HG02970 (cell line): Measurements from ENCODE around the gene OPCML.

Experiments
- ATAC-seq: cut with Tn5 transposase; IDR thresholded peaks from one replicate; pipeline ENCODE4 v1.9.1; 2021; ENCODE audit warnings: mild to moderate bottlenecking, moderate library complexity, moderate number of reproducible peaks; ENCODE audit not compliant: unreplicated experiment, low FRiP score

Gene OPCML

DNA sequence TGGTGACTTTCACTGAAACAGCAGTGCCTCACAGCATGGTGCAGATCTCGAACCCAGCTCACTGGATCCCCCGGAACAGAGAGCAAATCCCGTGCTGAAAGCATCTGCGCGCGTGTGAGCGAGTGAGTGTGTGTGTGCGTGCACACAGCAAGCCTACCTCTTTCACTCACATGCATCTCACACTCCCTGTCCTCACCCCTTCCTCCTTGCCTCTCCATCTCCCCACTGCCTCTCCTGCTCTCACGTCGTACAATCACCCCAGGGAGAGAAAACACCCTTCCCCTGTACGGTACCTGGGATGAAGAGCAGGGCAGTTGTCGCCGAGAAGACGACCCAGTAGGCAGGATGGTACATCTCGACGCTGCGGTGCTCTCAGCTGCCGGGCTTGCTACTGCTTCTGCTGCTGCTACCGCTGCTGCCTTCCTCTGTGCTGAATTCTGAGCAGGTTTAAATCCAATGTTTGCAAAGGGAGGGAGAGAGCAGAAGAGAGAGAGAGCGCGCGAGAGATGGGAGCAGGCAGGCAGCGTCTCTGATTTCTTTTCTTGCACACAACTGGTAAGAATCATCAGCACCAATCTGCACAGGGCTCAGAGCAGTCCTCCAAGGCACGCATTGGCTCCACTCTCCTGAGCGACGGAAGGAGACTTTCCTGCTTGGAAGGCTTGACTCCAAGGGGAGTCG, at the start of gene OPCML:
OPCML (minus strand) TSS at position 531 of the 681 bp plus-strand sequence.
- no peak for ATAC-seq

DNA sequence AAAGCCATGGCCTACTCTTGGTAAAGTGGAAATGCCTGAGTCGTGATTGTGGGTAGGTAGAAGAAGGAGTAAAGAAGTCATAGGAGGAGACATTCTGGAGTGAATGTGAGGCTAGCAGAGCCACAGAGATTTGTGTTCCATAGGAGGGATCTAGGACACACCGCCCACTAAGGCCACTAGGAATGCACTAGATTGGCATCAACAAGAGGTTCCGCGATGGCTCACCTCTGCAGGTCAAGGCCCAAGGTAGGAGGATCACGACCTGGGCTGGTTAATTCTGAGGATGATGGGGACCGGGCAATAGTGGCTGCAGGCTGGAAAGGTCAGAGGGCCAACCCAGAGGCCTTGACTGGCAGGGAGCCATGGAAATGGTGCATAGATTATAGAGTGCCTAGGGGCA, 48.8 kb upstream of the OPCML start:
- ATAC-seq, result no peak

DNA sequence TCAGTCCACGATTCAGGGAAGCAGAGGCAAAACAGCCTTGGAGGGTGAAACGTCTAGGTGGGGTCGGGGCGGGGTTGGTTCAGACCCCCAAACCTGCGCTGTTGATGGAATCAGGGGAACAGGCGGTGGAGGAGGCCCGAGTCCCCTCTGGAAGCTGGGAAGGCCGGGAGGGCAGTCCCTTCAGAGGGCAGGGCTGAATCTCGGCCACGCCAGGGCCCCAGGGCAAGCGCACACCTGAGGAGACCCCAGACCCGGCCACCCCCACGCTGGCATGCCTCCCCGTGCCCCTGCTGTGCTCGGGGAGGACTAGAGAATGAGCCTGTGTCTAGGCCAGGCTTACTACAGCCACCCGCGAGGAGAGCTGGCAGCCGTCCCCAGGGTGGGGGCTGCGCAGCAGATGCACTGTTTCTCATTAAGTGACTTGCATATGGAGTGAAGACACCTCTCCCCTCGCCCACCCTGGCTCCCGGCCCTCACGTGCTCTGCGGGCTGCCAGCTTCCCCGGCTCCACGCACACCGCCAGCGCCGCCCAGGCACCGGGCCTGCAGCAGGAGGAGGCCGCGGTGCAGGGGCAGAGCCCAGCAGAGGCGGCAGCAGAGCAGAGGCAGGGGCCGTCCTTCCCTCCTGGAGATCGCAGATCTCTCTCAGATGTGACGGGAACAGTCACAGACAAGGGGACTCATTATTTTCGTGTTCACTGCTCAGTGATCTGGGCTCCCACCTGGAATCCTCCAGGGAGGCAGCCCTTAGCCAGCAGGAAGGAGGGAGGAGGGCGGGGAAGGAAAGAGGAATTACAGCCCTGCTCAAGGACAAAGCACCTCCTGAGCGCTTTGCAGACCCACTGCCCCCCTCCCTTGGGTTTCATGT, 47.1 kb upstream of the OPCML start:
- no peak for ATAC-seq

DNA sequence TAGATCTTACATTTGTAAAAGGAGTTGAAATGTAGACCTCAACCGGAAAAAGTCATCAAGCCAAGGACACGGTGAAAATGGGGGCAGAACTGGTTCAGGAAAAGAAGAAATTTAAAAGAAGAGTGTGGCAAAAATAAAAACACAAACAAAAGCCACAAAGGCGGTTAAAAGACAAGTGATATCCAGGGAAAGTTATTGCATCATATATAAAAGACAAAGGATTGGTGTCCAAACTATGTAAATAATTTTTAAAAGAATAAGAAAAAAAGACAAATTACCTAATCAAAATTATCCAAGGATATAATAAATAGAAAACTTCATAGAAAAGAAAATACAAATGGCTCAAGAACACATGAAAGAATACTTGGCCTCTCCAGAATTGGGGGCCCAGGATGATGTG, 45.1 kb upstream of the OPCML start:
- no peak for ATAC-seq

DNA sequence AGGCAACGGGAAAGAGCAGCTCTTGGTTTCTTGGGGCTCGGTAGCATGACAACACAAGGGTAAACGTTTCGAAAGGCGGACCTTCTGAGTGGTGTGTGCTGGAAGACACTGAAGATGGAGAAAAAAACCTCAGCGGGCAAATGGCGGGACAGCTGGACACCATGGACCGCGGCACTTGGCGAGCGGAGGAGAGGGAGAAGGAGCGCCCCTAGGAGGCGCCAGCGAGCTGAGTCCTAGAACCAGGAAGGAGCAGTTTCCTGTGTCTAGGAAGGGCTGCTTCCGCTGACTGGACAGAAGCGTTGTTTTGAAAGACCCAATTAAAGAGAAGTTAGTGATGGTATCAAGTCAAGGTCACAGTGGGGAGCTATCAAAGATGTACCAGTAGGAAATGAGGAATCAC, 44.0 kb upstream of the OPCML start:
- no peak for ATAC-seq

DNA sequence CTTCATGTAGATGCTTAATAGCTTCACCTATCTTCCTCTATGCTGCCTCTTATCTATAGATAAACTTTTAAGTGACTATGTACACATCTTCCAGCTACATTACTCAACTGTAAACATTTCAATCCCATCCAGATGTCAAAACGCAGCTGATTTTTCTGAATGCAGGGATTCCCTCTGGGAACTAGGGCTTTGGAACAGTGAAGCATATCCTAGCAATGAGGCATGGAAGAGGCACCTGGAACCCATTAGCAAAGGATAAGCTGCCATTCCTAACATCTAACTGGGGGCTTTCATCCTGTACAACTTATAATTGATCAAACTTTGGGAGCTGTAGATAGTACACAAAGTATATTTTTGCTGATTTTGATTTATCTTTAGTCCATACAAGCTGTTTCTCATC, 40.8 kb upstream of the OPCML start:
- ATAC-seq, result no peak

DNA sequence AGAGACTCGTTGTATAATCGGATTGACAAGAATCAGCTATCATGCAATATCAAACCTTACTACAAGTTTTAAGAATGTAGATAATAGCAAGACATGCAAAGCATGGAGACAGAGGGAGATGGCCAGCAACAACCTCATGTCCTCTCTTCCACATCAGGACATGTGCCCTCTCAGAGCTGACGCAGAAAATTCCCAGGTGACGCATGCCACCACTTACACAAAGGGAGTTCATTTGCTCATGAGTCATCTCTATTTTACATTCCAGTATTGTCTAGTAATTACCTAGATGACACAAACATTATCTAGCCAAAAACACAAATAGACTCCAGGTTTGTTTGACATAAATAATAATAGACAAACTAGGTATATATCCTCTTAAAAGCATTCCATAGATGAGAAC, 38.1 kb upstream of the OPCML start:
- no peak for ATAC-seq

DNA sequence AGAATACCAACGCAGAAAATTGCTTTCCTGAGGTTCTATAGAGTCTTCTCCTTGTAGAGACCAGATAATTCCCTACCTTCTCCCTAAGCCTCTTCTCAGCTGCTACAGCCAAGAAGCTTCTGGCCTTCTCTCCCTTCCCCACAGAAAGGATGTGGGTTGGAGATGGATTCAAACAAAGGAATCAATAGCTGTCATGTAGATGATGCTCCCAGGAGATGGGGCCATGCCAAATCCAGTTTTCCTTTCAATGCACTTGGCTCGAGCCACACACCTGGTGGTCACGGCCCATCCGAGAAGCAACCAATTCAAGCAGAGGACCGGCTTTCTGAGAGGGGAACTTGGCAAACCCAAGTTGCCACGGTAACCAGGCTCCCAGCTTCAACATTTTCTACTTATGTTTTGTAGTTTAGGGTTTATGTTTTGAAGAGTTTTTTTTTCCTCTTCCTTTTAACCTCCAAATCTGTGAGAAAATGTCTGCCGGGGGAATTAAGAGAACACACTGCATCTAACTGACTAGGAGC, 31.3 kb upstream of the OPCML start:
- no peak for ATAC-seq

DNA sequence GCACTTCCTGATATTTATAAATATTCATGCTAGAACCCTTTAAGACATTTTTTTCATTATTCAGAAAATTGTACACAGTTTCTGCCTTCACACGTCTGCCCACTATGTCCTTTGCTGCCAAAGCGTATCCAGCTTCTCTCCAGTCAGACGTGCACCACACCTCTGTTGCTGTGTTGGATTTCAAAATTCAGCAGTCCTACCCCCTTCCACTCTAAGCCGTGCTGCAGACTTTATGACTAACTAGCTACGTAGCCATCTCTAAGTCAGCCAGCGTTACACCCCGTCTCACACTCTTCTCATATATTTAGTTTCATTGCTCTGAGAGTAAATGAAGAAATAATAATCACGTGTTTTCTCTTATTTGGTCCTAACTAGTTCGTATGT, 28.2 kb upstream of the OPCML start:
- ATAC-seq, result no peak

DNA sequence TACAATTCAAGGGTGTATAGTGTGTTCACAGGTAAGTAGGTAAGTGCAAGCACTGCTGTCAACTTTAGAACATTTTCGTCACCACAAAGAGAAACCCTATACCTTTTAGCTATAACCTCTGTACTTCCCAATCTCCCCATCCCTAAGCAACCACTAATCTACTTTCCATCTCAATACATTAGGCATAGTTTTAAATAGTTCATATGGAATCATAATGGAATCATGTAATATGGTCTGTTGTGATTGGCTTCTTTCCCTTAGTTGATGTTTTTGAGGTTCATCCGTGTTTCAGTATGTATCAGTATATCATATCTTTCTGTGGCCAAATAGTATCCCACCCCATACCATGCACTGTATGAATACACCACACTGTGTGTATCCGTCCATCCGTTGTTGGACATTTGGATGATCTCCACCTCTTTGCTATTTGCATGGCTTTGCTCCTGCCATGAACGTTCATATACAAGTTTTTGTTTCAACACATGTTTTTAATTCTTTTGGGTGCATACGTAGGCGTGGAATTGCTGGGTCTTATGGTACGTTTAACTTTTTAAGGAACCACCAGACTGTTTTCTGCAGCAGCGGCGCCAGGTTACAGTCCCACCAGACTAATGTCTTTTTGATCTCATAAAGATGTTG, 27.7 kb upstream of the OPCML start:
- no peak for ATAC-seq

DNA sequence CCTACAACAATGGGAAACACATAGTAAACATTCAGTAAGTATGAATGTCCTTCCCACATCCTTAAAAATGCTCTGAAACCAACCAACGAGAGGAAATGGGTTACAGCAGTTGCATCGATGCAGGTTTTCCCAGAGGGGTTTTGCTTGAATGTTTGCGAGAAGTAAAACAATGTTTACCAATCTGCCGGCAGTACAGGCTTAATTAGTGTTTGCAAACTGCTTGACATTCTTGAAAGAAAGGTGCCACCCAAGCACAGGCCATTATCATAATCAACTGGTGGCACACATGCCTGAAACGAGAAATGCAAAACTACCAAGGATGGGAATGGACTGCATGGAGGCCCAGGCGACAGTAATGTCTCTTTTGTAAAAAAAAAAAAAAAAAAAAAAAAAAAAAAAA, 27.1 kb upstream of the OPCML start:
- no peak for ATAC-seq

DNA sequence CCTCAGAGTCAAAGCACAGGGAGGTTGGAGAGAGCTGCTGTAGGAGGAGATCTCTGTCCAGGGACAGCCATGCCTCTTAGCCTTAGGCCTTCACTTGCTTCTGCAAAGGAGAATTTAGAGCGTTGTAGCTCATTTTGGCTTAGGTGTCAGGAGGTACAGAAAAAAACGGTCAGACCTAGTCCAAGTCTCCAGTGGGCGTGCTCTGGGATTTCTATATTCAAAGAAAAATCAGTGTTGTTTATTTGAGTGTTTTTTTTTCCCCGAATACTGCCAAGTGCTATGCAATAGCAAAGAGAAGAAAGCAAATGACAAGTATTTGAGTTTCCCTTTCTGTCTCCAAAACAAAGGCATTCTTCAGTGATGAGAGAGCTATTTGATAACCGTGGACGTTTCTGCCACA, 22.7 kb upstream of the OPCML start:
- no peak for ATAC-seq

DNA sequence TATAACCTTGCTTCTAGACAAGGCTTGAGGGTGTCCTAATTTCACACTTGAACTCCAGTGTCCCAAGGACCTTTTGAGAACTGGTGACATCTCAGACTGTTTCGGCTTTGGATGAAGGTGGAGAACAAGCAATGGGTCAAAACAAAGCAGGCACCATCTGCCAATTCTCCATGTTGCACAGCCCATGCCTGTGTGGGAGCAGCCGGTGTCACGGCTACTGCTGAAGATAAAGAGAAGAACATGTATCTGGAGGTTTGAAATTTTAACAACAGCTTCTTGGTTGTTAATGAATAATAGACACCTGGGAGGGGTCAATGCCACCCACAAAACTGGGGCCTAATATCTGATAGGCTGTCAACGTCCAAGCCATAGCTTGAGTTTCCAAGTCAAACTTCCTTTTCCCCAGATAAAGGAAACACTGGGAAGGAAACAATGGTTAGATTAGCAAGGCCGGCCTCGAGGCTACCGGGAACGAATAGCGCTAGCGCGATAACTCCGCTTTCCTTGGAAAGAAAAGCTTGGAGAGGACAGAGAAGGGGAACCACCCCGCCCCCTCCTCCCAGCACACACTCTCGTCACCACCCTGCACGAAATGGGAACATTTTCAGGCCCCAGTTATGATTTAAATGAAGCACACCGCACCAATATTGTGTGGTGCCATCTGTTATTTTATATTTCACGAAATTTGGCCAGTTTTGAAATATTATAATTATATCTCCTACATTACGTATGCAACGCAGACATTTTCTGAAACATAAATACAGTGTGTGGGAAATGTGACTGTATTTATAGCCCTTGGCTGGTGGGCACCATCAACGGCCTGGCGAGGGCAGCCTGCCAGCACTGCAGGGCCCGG, 21.8 kb upstream of the OPCML start:
- ATAC-seq, result no peak

DNA sequence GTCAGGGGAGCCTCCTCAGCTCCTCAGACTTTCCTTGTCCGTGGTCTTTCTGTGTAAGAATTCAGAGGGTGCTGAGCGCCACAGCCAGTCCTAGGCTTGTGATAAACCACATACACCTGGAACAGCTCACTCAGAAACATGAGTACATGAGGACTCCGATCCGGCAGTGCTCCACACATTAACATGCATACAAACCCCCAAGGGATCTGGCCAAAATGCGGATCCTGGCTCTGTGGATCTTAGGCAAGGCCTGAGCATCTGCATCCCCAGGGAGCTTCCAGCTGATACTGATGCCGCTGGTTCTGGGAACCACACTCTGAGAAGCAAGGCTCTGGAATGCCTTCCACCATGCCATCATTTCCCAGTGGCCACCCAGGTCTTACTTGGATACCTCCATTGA, 20.6 kb upstream of the OPCML start:
- ATAC-seq, result no peak

DNA sequence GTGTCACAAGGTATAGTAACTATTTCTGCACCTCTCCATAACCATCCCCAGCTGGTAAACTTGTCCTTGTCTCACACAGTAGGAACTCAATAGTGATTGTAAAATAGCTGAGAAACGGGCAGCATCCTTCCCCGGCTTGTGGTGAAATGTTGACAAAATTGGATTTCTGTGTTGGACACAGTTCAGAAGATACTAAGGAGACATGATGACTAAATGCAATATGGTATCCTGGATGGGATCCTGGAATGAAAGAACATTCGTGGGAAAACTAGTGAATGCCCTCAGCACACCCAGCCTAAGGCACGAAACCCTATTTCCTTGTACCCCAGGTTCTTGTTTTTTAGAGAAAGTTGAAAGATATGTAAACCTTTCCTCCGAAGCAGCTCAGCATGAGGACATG, 18.8 kb upstream of the OPCML start:
- no peak for ATAC-seq

DNA sequence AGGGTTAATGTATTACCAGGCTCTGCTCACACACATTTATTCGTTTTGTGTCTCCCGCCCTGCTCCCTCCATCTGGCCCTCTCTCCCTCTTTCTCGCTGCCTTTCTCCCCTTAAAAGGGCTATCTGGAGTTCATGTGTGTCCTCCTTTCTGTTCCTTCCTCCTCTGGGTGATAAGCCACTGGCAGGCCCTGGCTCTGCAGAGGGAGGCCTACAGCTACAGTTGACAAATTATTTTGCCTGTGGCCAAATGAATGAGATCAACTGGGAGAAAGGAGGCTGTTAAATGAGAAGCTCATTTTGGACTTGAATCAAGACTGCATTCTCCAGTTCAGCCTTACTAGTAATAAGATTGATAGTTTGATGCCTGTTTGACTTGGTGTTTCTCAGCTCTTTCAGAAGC, 17.5 kb upstream of the OPCML start:
- ATAC-seq, result no peak

DNA sequence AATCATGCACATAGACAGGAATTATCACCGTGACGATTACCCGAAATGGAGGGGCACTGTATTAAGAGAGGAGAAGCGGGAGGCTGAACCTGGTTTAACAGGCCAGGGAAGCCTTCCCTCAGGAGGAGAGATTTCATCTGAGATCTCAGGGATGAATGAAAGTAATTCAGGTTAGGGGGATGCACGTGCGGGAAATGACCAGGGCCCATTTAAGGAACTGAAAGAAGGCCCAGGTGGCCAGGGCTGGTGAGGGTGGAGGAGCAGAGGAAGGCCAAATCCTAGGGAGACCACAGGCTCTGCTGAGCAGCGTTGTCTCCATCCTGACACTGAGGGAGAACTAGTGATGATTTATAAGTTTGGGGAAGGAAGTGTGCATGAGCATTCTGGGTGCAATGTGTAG, 16.3 kb upstream of the OPCML start:
- ATAC-seq, result no peak

DNA sequence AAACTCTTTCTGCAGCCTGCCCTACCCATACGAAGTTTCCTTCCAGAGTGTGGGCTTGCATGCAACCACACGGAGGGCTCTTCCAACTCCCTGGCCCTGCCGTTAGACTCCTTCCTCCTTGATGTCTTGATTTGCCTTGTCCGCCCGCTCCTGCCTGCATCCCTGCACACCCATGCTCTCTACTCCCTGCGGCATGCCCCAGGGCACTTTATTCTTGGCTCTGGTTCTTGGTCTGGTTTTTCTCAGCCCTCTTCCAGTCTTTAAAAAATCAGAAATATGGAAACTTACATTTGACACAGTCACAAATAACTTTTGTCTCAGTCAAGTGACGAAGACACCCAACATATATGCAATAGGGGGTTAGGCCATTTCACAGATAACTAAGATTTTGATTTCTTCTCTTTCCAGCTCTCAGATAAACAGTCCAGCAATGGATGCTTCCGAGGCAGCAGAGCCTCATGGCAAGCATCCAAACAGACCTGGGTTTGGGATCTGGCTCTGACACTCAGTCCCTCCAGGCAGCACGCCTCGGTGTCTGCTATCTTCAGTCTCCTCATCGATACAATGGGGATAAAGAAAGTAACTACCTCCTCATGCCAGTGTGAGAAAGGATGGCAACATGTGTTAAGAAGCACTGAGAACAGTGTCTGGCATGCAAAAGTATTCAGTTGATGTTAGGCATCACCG, 15.7 kb upstream of the OPCML start:
- no peak for ATAC-seq

DNA sequence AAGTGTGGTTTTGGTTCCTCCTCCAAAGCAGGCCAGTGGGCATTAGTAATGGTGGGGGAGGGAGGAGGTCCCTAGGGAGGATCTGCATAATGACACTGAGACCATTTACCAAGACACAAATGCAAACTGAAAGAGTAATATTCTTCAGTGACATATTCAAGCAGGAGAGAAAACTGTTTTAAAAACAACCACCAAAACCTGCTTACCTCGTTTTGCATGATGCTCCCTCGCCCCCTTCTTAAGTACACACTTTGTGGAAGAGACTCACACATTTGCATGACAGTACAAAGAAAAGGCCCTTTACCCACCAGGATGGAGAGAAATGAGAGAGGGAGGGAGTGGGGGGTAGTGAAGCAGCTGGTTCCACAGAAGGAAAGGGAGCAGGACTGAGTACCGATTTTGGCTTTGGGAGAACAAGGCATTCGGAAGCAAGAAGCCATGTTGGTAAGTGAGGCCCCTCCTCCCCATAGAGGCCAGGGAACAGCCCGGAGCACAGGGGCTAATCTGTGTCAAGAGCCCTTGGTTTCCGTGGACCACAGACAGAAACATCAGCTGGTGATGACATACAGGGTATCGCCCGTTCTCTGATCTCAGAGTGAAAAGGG, 13.0 kb upstream of the OPCML start:
- no peak for ATAC-seq

DNA sequence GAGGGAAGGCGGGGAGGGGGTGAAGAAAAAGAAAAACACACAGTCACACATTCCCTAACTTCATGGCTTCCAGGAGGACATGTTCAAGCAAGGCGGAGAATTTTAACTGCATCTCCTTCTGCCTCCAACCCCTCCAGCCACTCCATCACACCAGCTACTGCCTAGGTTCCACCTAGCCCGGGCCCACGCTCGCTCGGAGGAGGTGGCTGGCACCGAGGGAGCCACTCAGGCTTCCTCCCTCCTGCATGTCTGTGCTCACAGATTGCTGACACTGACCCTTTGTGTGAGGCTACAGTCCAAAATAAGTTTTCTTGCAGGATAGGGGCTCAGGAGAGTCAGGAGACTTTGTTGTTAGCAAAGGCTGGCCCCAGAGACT, 9.4 kb upstream of the OPCML start:
- ATAC-seq, result no peak
